Small intestine (tissue), 7 donors: ENCODE measurements around the gene GPC3. TPM values are rescaled to one million over a fixed set of nuclear protein-coding genes. Genes with fewer than 3 reads are reported as not detected.
A peak's percentile ranks its signal among the peaks of the same experiment; 100 is the strongest.

ENCODE experiments used
- DNase-seq, 2 donors: peaks; one replicate each; pipeline versions ENCODE4 v3.0.0 to v3.0.0-alpha.2; 2013
- FAIRE-seq: peaks from 2 replicates; lab custom pipeline; 2012; peaks lifted over from hg19 to GRCh38; lab: Jason Lieb, UNC
- H3K27ac ChIP-seq, 3 donors: one replicate each; pipeline ENCODE4 v1.5.1; 2013; ENCODE audit warnings: low read length in 2 of 3, mild to moderate bottlenecking in 2 of 3, control low read depth in 1 of 3, inconsistent platforms in 1 of 3, low read depth in 1 of 3, moderate library complexity in 1 of 3
- H3K27me3 ChIP-seq, 3 donors: one replicate each; pipeline ENCODE4 v1.6.1; 2013; ENCODE audit warnings: low read length in 3 of 3, inconsistent platforms in 1 of 3; ENCODE audit not compliant: control insufficient read depth in 3 of 3, insufficient read depth in 3 of 3
- H3K36me3 ChIP-seq, 3 donors: one replicate each; pipeline ENCODE4 v1.6.1; 2013; ENCODE audit warnings: low read length in 3 of 3, inconsistent platforms in 1 of 3, low read depth in 1 of 3, mild to moderate bottlenecking in 1 of 3, moderate library complexity in 1 of 3; ENCODE audit not compliant: control insufficient read depth in 3 of 3, insufficient read depth in 2 of 3
- H3K4me1 ChIP-seq, 3 donors: one replicate each; pipeline ENCODE4 v1.6.1; 2013; ENCODE audit warnings: low read length in 2 of 3, inconsistent platforms in 1 of 3, low read depth in 1 of 3, mild to moderate bottlenecking in 1 of 3, moderate library complexity in 1 of 3; ENCODE audit not compliant: control insufficient read depth in 3 of 3, insufficient read depth in 2 of 3
- H3K4me3 ChIP-seq, 3 donors: one replicate each; pipeline ENCODE4 v1.5.1; 2013; ENCODE audit warnings: low read length in 3 of 3, control low read depth in 1 of 3, inconsistent platforms in 1 of 3, low read depth in 1 of 3, mild to moderate bottlenecking in 1 of 3, moderate library complexity in 1 of 3
- H3K9me3 ChIP-seq, 2 donors: one replicate each; pipeline ENCODE4 v1.6.1; 2013; ENCODE audit warnings: low read depth in 1 of 2, low read length in 1 of 2; ENCODE audit not compliant: control insufficient read depth in 2 of 2, insufficient read depth in 1 of 2
- WGBS, 3 donors: extraction: QIAGEN DNeasy Blood & Tissue Kit; methylation state at CpG; one replicate each; pipeline ENCODE4 v1.1.7; 2013; 5-methylcytosine and 5-hydroxymethylcytosine counted together
- polyA plus RNA-seq, 4 donors: library from polyadenylated mRNA; stranded (reverse) in 3 of 4; unstranded in 1 of 4; fragments of 200-250 nt in 3 of 4; fragments of 120-200 nt in 1 of 4; gene quantifications; one replicate each; pipeline versions ENCODE4 v1.2.1 to v1.2.3, GENCODE V29; 2013
- donor health status: healthy with polysubstance abuse.
- donor health status: control.
- donor health status: control.
- donor health status: Bipolar disorder and iron deficiency.
- donor health status: healthy.

Gene GPC3
- polyA plus RNA-seq, 4 donors, result 14.3 to 186 TPM; not detected in 2

DNA sequence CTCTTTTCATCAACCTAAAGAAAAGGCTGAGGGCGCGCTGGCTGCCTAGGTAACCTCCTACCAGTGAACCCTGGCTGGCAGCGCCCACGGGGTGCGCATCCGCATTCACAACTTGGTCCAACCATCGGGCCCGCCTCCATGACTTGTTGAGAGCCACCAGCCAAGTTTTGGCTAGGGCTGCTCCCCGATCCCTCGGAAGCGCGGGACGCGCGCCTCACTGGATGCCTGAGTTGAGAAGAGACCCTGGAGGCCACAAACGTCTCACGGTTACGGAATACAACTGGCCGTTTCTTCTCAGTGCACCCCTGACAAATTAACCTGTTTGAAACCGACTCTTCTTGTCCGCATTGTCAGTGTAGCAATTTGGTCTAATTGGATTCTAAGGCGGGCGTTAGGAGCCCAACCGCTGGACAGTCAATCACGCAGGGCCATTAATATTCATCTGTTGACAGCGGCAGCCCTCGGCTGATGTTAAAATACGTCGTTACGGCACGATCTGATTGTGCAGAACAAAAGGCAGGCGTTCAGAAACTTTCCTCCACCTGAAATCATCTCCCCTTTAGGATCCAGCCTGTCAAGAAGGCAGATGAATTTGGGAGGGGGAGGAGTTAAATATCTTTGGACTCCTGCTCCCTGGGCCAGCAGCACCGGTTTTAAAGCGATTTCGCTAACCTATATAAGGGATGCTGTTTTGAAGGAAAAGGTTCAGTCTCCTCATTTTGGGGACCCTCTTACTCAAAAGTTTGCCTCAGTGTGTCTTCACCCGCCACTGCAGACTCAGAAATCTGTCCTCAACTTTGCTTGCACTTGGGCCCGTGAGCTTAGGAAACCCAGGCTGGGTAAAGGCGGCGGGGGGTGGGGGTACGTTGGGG, 1.2 kb downstream of the GPC3 start:
- H3K27me3 ChIP-seq, result peaks cover 0 to 7% (median 0%) of the 10 kb centered on the region in 3 donors
- FAIRE-seq, result no peak
- H3K9me3 ChIP-seq, result no peaks in the 10 kb centered on the region
- peak overlapping the region in 1 of 3 donors; percentile 48 for H3K4me3 ChIP-seq
- H3K36me3 ChIP-seq, result no peaks in the 10 kb centered on the region
- H3K27ac ChIP-seq, result no peak overlapping the region
- no peaks in the 10 kb centered on the region for H3K4me1 ChIP-seq
- WGBS, 3 donors, result 20 to 57% (median 33%) methylated on average over 38 to 40 of the region's 40 CpGs
- peak in 1 of 2 donors; percentile 14 for DNase-seq

DNA sequence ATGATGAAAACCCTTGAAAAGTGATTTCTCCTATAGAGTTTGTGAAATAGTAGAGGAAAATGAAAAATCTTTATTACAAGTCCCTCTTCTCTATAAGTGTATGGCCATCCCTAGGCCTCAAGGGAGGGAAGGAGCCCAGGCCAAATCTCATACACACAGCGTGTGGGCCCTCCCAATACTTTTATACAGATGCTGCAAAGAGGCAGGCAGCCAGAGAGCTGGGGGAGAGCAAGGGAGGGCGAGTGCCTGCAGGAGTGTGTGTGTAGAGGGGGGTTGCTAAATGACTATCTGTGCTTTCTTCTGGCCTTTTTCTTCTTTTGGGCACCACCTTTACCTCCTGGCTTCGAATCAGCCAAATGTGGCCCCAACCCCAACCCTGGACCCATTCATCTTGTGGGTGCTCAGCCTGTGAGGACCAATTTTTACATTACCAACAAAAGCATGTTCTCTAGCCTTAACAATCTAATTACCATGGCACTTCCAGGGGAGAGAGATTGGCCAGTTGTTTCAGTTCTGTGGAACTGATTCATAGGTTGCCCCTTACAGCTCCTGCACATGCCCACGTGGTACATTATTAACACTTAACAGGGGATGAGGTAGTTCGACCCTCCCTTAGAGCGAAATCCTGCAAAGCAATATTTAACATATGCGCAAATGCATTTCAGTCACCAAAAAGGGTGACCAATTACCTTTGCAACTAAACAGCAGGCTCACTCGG, 2.0 kb downstream of the GPC3 start:
- H3K27me3 ChIP-seq, result peaks cover 0 to 7% (median 0%) of the 10 kb centered on the region in 3 donors
- no peaks in the 10 kb centered on the region for H3K4me1 ChIP-seq
- DNase-seq (no peak), FAIRE-seq (no peak)
- H3K4me3 ChIP-seq, result no peak overlapping the region
- H3K9me3 ChIP-seq, result no peaks in the 10 kb centered on the region
- 60 to 74% (median 63%) methylated on average over 7 to 8 of the region's 8 CpGs for WGBS, 3 donors
- no peak overlapping the region for H3K27ac ChIP-seq
- H3K36me3 ChIP-seq, result no peaks in the 10 kb centered on the region

GRCh38 chrX:133981924-133982323, 3.5 kb downstream of the GPC3 start:
- FAIRE-seq, result no peak

DNA sequence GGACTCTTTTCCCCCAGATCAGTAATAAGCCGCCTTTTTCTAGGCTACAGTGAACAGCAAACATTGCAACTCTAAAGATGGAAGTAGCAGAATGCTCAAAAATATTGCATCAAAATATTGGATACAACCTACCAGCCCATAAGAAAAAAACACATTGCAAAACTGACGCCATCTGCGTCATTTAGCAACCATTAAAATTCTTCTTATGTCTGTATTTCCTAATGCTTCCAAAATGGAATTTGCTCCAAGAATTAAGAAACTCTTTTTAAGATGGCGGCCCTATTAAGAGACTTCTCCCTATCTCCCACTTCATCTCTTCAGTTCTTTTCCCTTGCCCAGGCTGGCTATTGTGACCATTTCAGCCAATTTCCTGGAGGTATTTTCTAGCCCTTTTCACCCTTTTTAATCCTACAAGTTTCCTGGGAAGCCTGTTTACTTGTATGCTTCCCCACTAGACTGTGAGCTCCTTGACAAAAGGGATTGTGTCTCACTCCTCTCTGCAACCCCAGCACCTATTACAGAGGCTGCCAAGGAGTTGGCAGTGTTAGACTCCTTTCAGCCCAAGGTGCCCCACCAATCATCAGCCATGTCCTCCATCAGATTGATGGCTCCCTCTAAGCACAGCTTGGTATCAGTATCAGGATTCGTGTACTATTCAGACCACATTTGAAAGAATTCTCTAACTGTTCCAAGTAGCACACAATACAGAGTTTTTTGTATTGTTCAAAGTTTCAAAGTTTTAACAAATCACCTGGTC, 4.4 kb downstream of the GPC3 start:
- Histone ChIP-seq H3K36me3 (no peaks in the 10 kb centered on the region), H3K27me3 (peaks cover 0 to 7% (median 0%) of the 10 kb centered on the region in 3 donors), H3K4me3 (no peak overlapping the region), H3K27ac (no peak overlapping the region), H3K4me1 (no peaks in the 10 kb centered on the region), H3K9me3 (no peaks in the 10 kb centered on the region)
- FAIRE-seq, result no peak
- DNase-seq, result no peak
- WGBS, 3 donors, result 79 to 89% (median 84%) methylated on average over 5 of the region's 5 CpGs

More at GRCh38 chrX:133981924-133982323, 3.5 kb downstream of the GPC3 start:
- WGBS, 3 donors, result 60 to 86% (median 65%) methylated on average over 3 of the region's 3 CpGs
- no peak for DNase-seq
- no peaks in the 10 kb centered on the region for H3K9me3 ChIP-seq
- no peaks in the 10 kb centered on the region for H3K36me3 ChIP-seq
- H3K4me3 ChIP-seq, result no peak overlapping the region
- H3K27ac ChIP-seq, result no peak overlapping the region
- peaks cover 0 to 7% (median 0%) of the 10 kb centered on the region in 3 donors for H3K27me3 ChIP-seq
- no peaks in the 10 kb centered on the region for H3K4me1 ChIP-seq

DNA sequence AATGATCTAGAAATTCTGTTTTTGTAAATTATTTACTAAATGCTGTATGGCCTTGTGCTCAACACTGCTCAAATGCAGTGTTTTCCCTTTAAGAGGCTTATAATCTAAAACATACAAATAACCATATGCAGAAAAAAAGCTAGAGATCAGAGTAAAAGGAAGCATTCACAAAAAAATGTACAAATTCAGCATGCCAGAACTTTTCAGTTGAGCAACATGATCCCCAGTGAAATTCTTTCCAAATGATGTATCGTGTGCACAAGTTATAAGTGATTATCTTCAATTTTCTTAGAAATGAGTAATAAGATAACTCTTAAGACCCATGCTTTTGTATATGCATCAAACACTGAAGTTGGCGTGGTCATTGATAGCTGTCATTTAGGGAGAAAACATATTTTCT, 5.0 kb downstream of the GPC3 start:
- Histone ChIP-seq H3K36me3 (no peaks in the 10 kb centered on the region), H3K27me3 (peaks cover 0 to 7% (median 0%) of the 10 kb centered on the region in 3 donors), H3K4me1 (no peaks in the 10 kb centered on the region), H3K27ac (no peak overlapping the region), H3K9me3 (no peaks in the 10 kb centered on the region), H3K4me3 (no peak overlapping the region)
- WGBS, 3 donors, result 68 to 91% (median 70%) methylated on average over 2 of the region's 2 CpGs
- no peak for DNase-seq
- FAIRE-seq, result no peak

DNA sequence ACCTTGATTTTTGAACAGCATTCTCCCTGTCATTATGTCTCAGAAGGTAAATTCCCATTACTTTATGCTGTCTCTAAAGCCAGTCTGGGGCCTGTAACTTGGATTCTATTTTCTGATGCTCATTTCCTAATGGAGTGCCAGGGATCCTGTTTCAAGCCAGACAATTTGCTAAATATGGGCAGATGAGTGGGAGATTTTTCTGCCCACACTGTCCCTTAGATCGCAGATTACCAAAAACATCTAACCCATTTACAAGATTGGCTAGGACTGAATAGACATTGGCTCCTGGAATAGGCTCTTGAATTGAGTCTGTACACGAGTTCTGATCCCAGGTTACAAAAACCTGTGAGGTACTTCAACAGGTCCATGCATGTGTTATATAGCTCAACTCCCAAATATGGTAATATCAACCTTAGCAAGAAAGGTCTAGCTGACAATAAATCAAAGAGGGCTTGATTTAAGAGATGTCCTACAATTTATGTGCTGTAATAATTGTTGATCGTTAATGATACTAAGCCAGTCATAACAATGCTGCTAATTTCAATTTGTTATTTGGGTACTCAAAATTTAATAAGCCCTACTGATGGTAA, 5.7 kb downstream of the GPC3 start:
- Histone ChIP-seq H3K4me1 (no peaks in the 10 kb centered on the region), H3K4me3 (no peak overlapping the region), H3K9me3 (no peaks in the 10 kb centered on the region), H3K36me3 (no peaks in the 10 kb centered on the region), H3K27me3 (peaks cover 0 to 5% (median 0%) of the 10 kb centered on the region in 3 donors), H3K27ac (no peak overlapping the region)
- 71 to 91% (median 77%) methylated on average over 3 of the region's 3 CpGs for WGBS, 3 donors
- FAIRE-seq (no peak), DNase-seq (no peak)

GRCh38 chrX:133973704-133974103, 11.7 kb downstream of the GPC3 start:
- Histone ChIP-seq H3K27ac (no peak overlapping the region), H3K9me3 (no peaks in the 10 kb centered on the region), H3K27me3 (no peaks in the 10 kb centered on the region), H3K4me3 (no peak overlapping the region), H3K36me3 (no peaks in the 10 kb centered on the region), H3K4me1 (no peaks in the 10 kb centered on the region)
- FAIRE-seq (no peak), DNase-seq (no peak)
- WGBS, 3 donors, result 81 to 89% (median 83%) methylated on average over 4 of the region's 4 CpGs

DNA sequence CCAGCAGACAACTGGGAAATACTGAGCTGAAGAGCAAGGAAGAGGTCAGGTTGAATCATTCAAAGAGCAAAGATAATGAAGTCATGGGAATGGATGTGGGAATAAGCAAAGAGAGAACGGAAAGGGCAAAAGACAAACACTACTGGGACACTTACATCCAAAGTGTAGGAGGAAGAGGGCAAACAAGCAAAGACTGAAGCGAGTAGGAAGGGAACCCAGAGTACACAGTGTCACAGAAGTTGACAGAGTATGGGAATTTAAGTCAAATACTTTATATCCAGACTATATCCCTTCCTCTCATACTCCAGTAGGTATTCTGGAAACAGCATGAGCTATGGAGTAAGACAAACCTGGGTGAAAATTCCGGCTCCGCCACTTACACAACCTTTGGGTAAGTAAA, 12.5 kb downstream of the GPC3 start:
- FAIRE-seq, result no peak

More for the DNA sequence above, 12.5 kb downstream of the GPC3 start:
- peaks cover 0 to 2% (median 0%) of the 10 kb centered on the region in 3 donors for H3K27me3 ChIP-seq
- H3K27ac ChIP-seq, result no peak overlapping the region
- 80 to 87% (median 80%) methylated on average over 4 of the region's 4 CpGs for WGBS, 3 donors
- no peak for DNase-seq
- no peaks in the 10 kb centered on the region for H3K36me3 ChIP-seq
- no peaks in the 10 kb centered on the region for H3K4me1 ChIP-seq
- H3K9me3 ChIP-seq, result no peaks in the 10 kb centered on the region
- H3K4me3 ChIP-seq, result no peak overlapping the region
